Fibroblast of gingiva (primary cell): ENCODE data around the gene NLRC3.

Source experiments
- DNase-seq: peaks from one replicate; pipeline ENCODE4 v3.0.0-alpha.2; 2011; ENCODE audit warnings: low read depth

The NLRC3 gene

DNA sequence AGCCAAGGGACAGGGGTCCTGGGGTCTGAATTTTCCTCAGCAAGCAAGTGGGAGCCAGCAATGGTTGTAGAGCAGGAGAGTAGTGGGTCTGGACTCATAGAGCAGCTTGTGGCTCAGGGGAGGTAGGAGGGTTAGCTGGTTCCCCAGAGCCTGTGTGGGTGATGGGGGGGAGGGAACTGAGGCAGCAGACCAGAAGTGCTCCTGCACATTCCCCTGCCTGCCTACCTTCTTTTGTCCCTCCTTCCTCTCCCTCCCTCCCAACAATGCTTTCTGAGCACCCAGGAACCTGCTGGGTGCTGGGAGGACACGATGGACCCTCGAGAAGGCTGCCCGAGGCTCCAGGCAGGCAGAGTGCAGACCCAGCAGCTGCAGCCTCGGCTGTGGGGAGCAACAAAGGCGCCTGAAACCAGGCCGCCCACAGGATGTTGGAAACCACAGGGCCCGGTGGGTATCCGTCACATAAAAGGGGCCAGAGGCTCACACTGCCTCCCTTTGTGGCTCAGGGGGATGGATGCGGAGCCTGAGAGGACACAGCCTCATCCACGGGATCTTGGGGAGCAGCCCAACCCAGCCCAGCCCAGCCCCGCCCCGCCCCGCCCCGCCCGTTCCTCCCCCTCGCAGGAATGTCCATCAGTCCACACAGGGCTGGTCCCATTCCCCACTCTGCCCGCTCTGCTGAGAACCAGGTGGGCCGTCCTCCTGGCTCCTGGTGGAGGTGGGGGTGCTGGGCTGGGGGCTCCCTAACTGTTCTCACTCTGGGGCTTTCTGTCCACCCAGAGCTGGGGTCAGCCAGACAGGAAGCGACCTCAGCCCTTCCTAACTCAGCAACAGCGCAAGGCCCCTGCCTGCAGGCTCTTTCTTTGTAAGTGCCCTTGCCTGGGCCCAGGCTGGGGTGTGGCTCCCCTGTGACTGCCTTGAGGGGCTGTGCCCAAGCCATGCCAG is 1.7 kb upstream of the NLRC3 start:
- no peak for DNase-seq

DNA sequence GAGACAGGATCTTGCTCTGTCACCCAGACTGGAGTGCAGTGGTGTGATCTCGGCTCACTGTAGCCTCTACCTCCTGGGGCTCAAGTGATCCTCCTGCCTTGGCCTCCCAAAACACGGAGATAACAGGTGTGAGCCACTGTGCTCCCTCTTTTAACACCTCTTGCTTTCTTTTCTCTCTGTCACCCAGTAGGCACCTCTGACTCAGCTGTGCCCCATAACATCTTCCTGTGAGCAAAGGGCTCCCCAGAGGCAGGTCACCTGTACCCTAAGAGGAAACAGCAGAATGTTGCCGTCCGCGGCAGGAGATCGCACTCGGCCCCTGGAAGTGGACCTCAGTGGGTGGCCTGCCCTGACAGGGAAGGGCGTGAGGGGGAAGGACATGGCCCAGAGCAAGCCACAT is 918 bp upstream of the NLRC3 start:
- DNase-seq = no peak

DNA sequence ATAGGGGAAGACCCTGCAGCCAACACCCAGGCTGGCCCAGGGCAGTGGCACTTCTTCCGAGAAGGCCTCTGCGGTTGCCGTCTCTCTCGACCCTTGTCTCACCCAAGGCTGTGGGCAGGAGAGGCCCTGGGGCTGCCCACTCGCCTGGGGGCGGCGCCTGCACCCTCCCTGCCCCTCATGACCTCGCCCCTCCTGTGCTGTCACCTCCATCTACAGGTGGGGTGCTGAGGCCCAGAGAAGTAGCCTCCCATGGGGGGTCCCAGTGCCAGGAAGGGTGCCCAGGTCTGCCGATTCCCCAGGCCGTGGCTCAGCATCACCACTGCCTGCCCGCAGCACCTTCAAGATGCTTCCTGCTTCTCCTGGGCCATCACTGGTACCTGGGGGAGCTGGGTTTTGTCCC is 992 bp downstream of the NLRC3 start:
- no peak for DNase-seq

DNA sequence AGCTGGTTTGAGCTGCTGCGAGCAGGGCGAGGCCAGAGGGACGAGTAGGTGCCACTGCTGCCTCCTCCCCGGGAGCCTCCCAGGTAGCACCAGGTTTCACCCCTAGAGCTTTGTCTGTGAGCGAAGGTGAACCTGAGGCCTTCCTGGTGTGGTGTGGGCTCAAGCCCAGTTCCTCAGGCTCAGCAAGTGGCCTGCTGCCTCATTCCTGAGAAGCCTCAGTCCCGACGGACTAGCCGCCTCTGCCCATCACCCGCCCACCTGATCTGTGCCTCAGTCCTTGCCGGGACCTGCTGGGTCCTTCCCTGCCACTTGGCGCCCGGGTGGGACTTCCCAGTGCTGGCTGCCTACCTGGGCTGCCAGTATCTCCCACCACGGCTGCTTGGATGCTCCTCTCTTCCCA is 1.7 kb downstream of the NLRC3 start:
- DNase-seq = no peak

DNA sequence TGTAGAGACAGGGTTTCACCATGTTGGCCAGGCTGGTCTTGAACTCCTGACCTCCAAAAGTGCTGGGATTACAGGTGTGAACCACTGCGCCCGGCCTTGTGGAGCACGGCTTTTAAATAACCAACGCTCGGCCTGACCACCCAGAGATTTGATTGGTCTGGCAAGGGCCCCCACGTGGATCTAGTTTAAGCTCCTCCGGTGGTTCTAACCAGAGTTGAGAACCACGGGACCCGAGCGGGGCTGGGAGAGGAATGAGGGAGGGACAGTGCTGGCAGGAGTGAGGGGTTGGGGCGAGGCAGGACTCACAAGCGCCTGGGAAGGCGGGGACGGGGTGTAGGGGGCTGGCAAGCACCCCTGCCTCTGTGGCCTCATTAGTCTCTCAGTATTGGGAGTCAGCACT is 3.0 kb downstream of the NLRC3 start:
- no peak for DNase-seq

DNA sequence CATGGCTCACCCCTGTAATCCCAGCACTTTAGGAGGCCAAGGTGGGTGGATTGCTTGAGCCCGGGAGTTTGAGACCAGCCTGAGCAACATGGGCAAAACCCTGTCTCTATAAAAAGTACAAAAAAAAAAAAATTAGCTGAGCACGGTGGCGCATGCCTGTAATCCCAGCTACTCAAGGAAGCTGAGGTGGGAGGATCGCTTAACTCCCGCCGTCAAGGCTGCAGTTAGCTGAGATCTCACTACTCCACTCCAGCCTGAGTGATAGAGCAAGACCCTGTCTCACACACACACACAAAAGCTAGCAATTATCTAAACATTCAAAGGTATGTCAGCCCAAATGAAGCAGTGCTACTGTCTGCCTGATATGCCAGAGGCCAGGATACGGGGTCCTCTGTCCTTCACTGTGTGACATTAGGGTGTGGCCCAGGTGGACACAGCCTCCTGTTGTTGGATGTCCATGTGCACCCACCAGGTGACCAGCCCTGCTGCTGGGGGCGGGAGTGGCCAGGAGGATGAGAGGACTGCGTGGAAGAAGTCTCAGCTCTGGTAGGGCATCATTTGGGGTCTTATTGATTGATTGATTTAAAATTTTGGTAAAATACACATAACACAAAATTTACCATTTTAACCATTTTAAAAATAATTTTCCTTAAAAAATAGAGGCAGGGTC is 3.9 kb downstream of the NLRC3 start:
- DNase-seq = no peak

DNA sequence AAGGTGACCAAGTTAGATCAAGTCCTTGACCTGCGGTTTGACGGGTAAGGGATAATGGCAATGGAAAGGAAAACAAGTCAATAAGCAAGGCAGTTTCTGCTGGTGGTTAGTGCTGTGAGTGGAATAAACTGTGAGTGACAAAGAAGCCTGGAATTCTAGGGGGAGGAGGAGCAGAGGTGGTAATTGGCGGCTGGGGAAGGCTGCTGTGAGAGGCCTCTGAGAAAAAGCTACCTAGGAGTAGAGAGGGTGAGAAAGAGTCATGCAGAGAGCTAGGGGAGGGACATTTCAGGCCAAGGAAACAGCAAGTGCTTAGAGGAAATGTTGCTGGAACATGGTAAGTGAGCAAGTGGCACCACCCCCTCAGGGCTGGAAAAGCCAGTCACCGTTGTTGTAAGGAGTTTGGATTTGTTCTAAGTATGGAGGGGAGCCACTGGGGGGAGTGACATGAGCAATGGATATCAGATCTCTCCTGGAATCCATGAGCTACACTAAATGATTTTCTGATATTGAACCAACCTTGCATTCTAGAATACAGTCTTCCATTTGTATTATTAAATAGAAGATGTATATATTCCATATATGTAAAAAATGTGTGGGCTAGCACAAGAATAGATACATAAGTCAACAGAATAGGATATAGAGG is 6.7 kb downstream of the NLRC3 start:
- no peak for DNase-seq

DNA sequence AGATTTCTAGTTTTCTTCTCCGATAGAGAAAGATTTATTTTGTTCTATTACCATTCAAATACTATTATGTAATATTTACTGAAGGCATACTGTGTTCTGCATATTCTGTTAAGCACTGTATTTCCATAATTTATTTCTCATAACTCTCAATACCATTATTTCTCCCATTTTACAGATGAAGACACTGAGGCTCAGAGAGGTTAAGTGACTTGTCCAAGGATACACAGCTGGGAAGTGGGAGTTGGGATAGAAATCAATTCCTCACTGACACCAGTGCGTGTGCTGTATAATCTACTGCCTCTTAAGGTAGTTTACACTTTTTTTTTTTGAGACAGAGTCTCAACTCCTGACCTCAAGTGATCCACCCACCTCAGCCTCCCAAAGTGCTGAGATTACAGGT is 7.4 kb downstream of the NLRC3 start:
- DNase-seq = no peak

DNA sequence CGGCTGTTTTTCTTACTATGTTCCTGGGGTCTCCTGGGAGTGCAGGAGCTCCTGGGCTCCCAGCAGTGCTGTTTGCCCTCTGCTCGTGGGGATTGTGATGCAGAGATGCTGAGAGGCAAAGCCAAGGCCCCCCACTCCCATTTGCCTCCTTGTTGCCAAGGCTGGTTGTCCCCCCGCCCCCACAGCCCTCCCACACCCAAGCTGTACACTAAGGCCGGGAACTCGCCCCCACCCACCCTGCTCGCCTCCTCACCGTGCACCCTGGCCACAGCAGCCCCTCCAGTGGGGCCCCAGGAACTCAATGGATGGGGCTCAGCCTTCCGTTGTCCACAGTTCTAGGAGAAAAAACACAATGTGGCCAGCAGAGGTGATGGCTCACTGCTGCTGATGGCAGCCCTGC is 10.2 kb downstream of the NLRC3 start:
- DNase-seq = no peak

DNA sequence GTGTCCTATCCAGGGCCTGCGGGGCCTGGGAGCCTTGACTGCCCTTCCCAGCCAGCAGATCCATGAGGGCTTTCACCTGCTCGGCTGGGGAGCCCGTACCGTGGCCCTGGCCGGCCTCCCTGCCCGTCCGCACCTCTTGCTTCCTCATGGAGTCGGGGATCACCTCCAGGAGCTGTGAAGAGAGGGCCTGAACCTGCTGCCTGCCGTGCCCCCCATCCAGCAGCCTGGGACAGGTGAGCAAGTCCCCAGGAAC is 12.4 kb downstream of the NLRC3 start:
- DNase-seq = no peak

DNA sequence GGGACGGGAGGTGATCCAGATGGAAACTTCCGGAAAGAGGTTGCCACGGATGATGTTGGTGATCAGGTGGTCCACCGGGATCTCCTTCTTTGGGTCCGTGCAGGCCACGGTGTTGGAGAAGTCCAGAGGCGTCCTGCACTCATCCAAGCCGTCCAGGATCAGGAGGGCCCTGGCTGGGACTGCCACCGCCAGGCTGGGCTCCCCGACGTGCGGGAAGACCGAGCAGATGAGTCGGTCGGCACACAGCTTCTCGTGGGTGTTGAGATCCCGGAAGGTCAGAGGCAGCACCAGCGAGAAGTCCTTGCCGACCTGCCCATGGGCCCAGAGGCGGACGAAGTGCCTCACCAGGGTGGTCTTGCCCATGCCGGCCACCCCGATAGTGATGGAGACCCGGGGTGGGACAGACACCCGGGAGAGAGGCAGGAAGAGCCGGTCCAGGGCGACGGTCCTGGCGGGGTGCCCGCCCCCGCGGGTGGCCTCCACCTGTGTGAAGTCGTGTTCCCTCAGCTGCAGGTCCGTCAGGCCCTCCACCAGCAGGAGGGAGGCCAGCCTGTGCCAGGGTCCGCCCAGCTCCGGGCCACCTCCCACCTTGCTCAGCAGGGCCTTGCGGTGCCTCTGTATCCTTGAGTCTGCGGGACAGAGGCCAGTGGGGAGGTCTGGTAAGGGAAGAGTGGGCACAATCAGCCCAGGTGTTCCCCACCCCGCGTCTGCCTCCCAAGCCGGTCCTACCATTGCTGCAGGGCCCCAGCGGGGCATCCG is 12.9 kb downstream of the NLRC3 start:
- DNase-seq = no peak

DNA sequence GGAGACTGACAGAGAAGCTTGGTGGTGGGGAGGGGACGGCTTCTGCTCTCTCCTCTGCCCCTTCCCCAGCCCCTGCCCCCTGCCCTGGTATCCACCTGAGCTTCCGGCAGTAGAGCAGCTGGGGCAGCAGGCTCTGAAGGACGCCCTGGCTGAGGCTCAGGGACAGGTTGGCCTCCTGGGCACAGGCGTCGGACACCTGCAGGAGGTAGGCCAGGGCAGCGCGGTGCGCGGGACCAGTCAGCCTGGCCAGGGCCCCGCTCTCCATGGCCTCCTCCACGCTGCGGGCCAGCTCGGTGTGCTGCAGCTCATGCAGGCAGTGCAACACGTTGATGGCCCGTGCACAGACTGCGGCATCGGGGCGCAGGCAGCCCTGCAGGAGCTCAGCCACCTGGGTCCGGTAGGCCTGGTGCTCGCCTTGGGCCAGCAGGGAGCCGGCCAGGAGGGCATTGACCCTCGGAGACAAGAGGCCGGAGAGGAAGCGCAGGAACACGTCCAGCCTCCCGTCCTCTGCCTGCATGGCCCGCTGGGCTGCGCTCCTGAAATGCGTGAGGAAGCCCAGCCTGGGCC is 14.2 kb downstream of the NLRC3 start:
- DNase-seq = no peak

DNA sequence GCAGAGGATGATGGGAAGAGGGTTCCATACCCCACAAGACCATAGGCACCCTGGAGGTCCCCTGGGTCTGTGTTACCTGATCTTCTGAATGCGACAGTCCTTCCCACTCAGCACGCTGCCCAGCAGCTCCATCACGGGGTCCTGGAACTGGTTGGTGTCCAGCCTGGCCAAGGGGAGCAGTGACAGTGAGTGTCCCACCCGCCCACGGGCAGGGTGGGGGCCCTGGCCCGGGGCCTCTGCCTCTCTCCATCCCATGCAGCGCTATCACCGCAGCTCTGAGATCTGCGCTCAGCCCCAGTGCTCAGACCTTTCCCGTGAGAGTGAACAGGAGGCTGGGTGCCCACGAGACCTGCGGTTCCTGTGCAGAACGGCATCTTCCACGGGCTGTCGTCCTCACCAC is 15.6 kb downstream of the NLRC3 start:
- DNase-seq = no peak

DNA sequence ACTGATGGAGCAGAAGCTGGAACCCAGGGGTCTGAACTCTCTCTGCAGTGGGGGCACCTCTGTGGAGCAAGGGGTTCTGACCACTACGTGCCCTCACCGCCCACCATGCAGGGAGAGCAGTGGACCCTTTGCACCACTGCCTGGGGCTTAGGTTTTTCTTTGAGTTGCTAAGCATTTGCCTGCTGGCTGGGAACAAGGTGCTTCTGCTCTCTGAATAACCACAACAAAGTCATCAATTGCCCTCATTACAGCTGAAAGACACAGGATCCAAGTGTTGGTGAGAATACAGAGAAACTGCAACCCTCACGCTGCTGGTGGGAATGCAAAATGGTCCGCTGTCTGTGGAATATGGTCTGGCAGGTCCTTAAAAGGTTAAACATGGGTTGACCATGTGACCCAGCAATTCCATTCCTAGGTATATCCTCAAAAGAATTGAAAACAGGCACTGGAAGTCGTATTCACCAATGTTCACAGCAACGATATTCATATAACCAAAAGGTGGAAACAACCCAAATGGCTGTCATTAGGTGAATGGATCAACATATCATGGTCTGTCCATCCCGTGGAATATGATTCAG is 22.8 kb downstream of the NLRC3 start:
- no peak for DNase-seq

DNA sequence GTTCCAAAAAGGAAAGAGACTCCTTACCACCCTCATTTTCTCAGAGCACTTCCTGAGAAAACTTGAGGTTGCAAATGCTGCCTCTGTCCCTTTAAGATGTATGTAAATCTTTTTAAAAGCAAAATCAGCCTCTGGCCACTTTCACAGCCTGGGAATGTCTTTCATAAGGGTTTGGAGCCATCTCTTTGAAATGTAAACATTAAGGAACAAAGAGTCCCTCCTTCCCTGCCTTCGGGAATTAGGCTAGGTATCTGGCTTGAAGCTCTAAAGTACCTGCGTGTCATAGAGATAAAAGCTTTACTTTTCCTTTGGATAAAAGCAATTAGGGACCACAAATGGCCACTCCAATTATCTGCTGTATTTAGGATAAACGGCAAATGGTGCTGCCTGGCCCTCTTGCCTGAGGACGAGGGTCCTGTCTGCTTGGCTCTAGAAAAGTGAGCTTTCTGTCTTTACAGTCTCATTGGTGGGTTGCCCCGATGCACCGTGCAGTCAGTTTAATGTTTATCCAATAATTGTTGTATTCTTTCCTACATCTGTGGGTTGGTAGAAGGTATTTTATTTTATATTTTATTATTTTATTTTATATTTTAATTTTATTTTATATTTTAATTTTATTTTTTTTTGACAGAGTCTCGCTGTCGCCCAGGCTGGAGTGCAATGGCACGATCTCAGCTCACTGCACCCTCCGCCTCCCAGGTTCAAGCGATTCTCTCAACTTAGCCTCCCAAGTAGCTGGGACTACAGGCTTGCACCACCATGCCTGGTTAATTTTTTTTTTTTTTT is 23.9 kb downstream of the NLRC3 start:
- no peak for DNase-seq

DNA sequence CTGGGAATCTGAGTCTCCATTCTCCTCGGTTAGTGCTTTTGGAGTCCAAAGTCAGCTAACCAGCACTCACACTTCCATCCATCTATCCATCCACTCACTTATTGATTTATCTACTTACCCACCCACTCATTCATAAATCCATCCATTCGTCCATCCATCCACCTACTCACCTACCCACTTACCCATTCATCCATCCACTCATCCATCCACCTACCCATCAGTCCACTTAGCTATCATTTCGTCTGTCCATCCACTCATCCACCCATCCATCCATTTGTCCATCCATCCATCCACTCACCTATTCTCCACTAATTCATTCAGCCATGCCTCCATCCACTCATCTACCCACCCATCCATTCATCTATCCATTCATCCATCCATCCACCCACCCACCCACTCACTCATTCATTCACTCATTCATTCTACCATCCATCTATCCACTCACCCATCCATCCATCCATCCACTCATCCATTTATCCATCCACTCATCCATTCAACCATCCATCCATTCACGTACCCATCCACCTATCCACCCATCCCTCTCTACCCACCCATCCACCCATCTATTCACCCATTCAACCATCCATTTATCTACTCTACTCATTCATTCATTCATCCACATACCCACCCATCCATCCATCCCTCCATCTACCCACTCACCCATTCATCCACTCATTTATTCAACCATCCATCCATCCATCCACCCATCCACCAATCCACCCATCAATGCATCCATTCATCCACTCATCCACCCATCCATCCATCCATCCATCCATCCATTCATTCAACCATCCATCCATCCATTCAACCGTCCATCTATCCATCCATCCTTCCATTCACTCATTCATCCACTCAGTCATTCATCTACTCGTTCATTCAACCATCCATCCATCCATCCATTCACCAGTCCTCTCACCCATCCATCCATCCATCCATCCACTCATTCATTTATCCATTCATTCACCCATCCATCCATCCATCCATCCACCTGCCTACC is 26.1 kb downstream of the NLRC3 start:
- DNase-seq = no peak

DNA sequence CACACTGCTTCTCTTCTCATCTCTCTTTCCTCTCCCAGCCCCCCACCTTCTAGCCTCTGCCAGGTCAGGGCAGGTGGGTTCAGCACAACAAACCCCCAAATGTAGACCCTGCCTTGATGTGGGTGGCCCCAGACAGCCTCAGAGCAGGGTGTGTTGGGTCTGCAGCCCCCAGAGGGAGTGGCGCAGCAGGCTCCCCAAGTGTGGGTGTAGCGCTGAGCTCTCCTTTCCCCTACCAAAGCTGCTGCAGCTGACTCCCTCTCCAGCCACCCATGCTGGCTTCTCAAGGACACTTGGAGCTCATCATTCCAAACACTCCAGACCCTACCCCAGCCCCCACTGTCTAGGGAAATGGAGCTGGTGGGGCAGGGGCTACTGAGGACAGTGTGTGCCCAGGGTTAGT is 27.3 kb downstream of the NLRC3 start:
- no peak for DNase-seq

DNA sequence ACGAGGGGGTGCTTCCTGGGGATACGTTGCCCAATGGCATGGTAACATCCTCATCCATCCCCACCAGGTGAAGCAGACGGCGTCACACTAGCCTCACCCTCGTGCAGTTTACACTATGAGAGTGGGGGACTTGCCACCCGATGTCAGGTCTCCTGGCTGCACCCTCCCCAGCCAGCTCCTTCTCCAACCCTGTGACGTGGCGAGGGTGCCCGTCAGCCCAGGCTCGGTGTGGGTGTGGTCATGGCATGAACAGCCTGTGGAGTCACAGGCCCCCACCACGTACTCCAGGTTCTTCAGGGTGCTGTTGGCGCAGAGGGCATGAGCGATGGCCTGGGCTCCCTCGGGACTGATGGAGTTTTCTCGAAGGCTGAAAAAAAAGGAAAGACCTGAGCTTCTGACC is 28.3 kb downstream of the NLRC3 start:
- DNase-seq = no peak

DNA sequence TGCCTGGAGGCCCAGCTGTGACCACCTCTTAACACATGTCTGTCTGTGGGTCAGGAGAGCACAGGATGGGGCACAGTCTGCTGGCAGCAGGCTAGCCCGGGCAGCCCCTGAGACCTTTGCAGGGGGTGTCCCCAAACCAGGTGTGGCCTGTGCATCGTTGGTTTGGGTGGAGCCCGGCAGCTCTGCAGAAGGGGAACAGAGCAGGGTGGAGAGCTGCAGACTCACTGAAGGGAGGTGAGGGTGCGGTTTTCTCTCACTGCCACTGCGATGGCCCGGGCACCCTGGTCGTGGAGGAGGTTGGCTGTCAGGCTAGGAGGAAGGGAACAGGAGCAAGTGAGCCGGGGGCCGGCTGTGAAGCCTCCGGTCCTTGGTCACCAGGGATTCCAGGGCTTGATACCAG is 28.8 kb downstream of the NLRC3 start:
- DNase-seq = no peak
